NK-92 (cell line): ENCODE measurements around the gene DNTT.

Experiments used
- DNase-seq: peaks from one replicate; lab custom pipeline; 2025; ENCODE audit not compliant: unreplicated experiment; lab: John Stamatoyannopoulos, UW

The DNTT gene

DNA sequence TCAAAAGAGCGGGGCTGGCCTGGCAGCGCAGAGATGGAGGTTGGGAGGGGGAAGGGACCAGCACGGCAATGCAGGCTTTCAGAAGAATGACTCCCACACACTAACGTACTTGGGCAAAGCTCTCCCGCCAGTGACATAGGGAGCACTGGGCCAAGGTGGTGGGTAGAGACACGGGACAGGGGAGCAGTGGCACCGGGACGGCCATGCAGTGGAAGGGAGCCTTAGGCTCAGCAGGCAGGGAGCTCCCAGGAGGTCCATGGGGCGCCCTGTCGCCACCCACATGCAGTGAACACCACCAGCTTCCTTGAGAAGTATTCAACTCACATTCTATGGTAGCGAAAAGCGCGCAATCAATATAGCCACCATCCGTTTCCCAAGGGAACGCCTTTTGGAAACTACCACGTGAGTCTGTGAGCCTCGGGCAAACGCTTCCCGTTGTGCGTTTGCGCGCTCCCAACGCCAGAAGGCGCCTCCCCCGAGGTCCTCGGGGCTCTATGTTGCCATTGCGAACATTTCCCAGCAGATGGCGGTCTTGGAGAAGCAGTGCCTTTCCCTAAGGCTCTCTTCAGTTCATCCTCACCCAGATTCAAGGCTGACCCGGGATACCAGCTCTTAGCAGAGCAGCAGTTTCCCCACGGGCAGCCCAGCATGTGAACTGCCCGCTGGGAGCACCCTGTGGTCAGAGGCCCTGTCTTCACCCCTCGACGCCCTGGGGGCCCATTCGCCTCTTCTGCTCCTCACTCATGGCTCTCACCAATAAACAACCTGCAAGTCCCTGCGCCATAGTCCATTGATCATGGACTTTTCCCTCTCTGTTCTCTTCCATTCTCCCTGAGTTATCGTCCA is 71.0 kb downstream of the DNTT start:
- DNase-seq, result no peak

DNA sequence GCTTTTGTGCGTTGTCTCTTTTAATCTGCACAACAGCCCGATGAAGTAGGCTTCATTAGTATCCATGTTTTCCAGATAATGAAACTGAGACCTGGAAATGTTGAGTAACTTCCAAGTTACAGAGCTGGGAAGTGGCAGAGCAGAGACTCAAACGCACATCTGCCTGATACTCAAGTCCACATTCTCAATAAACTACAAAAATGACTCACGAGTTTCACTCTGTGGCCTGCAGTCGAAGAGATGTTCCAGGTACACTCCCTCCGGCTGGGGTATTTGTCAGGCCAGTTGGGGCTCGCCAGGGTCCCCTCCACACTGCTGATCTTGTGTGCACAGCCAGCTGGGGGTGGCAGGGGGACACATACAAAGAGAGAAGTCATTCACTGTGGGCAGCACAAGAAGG is 72.2 kb downstream of the DNTT start:
- no peak for DNase-seq

DNA sequence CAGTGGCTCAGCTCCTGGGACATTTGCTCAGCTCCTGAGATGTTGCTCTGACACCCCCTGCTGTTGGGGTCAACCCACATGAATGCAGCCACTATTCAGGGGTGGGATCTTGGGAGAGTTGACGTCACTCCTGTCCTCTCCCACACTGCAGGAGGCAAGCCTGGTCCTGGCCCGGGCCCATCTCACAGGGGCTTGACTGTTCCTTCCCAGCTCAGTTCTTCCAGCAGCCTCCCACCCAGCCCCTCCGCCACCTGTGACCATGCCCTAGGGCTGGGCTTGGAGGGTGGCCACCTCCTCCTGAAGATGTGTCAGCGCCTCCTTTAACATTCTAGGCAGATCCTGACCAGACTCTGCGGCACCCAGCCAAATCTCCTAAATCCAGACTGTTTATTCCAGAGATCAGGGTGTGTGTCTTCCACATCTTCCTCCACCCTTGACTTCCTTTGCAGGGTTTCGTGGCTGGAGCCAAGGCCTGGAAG is 73.6 kb downstream of the DNTT start:
- DNase-seq, result no peak

DNA sequence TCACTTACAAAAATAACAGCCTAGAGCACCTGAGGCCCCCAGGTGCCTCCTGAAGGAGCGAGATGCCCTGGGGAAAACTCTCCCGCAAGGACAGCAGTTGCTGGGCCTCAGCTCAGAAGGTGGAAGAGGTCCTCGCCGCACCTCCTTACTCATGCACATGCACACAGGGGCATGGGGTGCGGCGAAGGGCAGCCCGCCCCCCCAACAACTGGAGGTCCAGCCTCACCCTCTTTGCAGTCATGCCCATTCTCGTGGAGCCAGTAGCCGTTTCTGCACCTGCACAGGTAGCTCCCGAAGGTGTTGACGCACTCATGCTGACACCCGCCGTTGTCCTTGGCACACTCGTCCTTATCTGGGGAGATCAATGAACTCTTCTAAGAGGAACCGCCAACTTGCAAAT is 74.5 kb downstream of the DNTT start:
- no peak for DNase-seq

DNA sequence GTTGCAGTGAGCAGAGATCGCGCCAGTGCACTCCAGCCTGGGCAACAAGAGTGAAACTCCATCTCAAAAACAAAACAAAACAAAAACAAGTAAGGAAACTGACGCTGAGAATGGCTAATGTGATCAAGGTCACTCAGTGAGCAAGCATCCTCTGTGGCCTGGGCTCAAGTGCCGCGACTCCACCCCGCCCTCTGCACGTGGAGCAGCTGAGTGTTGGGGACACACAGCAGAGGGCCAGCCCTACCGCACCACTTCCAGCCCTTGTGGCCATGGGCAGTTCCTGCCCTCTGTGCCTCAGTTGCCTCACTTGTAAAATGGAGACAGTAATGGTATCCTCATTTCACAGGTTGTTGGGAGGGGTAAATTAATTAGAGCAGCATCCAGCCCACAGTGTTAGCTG is 75.5 kb downstream of the DNTT start:
- no peak for DNase-seq

DNA sequence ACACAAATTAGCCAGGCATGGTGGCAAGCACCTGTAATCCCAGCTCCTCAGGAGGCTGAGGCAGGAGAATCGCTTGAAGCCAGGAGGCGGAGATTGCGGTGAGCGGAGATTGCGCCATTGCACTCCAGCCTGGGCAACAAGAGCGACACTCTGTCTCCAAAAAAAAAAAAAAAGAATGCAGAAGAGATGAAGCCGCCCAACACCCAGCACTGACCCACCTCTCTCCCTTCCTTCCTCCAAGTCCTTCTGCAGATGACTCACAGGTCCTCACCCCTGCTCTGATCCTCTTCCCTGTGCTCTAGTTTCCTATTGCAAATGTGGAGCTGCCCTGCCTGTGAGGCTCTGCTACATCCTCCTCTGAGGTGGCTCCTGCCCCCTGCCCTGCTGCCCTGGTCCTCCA is 76.6 kb downstream of the DNTT start:
- no peak for DNase-seq

DNA sequence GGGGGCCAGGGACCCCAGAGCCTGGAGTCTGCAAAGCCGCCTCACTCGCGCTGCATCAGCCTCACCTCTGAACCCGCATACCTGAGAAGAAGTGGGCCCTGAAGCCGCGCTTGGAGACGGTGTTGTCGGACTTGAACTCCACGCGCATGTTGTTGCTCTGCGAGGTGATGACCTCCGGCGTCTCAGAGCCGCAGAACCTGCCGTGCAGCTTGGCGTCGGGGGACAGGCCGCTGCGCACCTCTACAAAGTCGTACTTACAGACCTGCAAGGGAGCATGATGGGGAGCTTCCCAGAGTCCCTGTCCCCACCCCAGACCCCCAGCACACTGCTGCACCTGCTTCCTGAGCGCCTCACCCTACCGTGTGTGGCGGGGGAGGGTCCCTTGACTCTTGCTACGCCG is 80.3 kb downstream of the DNTT start:
- no peak for DNase-seq

DNA sequence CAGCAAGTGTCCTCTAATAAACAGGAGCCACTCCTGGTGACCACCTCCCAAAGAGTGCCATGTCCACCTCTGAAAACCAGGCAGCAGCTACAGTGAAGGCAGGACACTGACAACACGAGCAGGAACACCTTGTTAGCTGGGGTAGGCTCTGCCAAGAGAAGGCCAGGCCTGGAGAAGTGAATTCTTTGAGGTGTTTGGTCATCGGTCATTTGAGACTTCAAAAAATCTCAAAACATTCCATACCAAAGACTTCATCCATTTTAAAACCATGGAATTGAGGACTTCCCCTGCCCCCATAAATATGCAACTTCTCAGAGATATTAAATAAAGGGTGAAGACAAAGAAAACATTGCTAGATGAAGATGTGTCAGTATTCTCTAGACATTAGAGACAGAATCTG is 82.9 kb downstream of the DNTT start:
- no peak for DNase-seq

DNA sequence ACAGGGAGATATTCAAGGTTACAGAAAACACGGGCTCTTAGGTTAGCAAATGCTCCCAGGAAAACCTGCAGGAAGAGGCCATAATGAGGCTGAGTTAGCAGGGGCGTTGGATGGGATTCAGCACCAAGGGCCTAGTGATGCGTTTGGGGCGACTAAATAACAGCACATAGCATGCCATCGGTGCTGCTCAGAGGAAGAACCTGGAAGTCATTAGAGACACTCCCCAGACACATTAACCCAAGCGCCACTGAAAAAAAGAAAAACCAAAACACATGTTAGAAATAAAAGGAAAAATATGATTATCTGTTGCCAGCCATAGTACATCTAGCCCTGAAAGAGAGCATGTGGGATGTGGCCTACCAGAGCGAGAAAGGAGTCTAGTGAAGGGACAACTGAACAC is 83.4 kb downstream of the DNTT start:
- no peak for DNase-seq
